SJCRH30 (cell line): ENCODE measurements around the gene EHMT1. TPM values are rescaled to one million over a fixed set of nuclear protein-coding genes. Genes with fewer than 3 reads are reported as not detected.
"Not testable (repeated sequence)": the region's sequence is repeated elsewhere in the genome, so short reads cannot be mapped to it uniquely, and the experiment has no call there.

Source experiments
- DNase-seq, 2 experiments: peaks; one replicate each; pipeline ENCODE4 v3.0.0-alpha.2; 2015 to 2020
- H3K27ac ChIP-seq: fragments of 250-450 bp; sonication (Bioruptor Pico); 2 replicates; pipeline ENCODE4 v1.5.1; 2020; ENCODE audit warnings: mild to moderate bottlenecking, moderate library complexity
- H3K27me3 ChIP-seq: fragments of 250-450 bp; sonication (Bioruptor Pico); 2 replicates; pipeline ENCODE4 v1.5.1; 2020; ENCODE audit warnings: mild to moderate bottlenecking, moderate library complexity
- H3K36me3 ChIP-seq: fragments of 250-450 bp; sonication (Bioruptor Pico); 2 replicates; pipeline ENCODE4 v1.5.1; 2020; ENCODE audit warnings: mild to moderate bottlenecking, moderate library complexity
- H3K4me1 ChIP-seq: fragments of 250-450 bp; sonication (Bioruptor Pico); 2 replicates; pipeline ENCODE4 v1.5.1; 2020; ENCODE audit warnings: mild to moderate bottlenecking, moderate library complexity
- H3K4me3 ChIP-seq: fragments of 250-450 bp; sonication (Bioruptor Pico); 2 replicates; pipeline ENCODE4 v1.5.1; 2020; ENCODE audit warnings: mild to moderate bottlenecking, moderate library complexity
- H3K9me3 ChIP-seq: fragments of 250-450 bp; sonication (Bioruptor Pico); replicated peaks from 2 replicates; pipeline ENCODE4 v1.5.1; 2020; ENCODE audit warnings: mild to moderate bottlenecking, moderate library complexity
- total RNA-seq: library from RNA; depleted of rRNA; stranded (reverse); fragments of >200 nt; shearing (Covaris generic); gene quantifications from 2 replicates; pipeline ENCODE4 v1.2.3, GENCODE V29; 2014

Gene EHMT1
- total RNA-seq, 1 experiment from 2014 or later, result 79.6 TPM

DNA sequence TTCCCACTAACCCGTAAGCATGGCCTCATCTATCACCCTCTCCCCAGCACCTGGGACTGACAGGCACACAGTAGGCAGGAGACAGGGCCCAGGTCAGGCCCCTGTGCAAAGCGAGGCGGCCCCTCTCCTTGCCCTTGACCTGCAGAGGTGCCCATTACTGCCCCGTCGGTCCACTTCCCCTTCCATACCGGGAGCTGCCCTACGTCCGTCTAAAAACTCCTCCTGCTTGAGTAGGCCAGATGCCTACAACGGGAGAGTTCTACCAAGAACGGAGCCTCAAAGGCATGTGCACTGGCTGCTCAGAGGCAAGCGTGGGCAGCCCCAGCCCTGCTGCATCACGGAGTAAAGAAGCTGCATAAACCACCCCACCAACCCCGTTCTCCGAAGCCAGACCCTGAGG, 35.5 kb upstream of the EHMT1 start:
- H3K36me3 ChIP-seq, result peaks cover 42% of the 10 kb centered on the region
- H3K27me3 ChIP-seq, result no peaks in the 10 kb centered on the region
- no peak for DNase-seq
- H3K4me1 ChIP-seq, result peaks cover 9% of the 10 kb centered on the region; the same call in 1 of the 2 replicates
- H3K27ac ChIP-seq, result no peak overlapping the region
- H3K4me3 ChIP-seq, result no peak overlapping the region
- no peaks in the 10 kb centered on the region for H3K9me3 ChIP-seq

- H3K4me3 ChIP-seq, result no peak overlapping the region
- peaks cover 9% of the 10 kb centered on the region; the same call in 1 of the 2 replicates for H3K4me1 ChIP-seq
- no peaks in the 10 kb centered on the region for H3K27me3 ChIP-seq
- H3K36me3 ChIP-seq, result peaks cover 45% of the 10 kb centered on the region
- H3K27ac ChIP-seq, result no peak overlapping the region
- no peaks in the 10 kb centered on the region for H3K9me3 ChIP-seq
- DNase-seq, result no peak
Observed at GRCh38 chr9:137583957-137584356, 34.8 kb upstream of the EHMT1 start.

DNA sequence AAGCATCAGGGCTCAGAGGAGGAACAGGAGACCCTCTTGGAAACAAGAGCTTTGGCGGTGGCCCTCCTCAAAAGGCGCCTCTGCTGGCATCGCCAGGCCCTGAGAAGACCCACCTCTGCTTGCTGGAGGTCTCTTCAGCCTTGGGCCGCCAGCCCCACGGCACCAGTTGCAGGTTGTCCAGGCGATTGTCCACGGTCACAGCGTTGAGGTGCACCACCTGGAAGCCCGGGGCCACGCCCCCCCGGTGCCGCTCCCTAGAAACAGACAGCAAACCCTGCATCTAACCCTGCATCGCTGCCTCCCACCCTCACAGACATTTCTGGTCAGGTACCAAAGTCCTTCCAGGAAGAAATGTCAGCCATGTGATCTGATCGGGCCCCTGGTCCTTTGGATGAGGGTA, 32.0 kb upstream of the EHMT1 start:
- no peaks in the 10 kb centered on the region for H3K4me1 ChIP-seq
- peaks cover 40% of the 10 kb centered on the region for H3K36me3 ChIP-seq
- H3K27ac ChIP-seq, result no peak overlapping the region
- H3K4me3 ChIP-seq, result no peak overlapping the region
- no peak for DNase-seq
- H3K9me3 ChIP-seq, result no peaks in the 10 kb centered on the region
- no peaks in the 10 kb centered on the region for H3K27me3 ChIP-seq

- no peaks in the 10 kb centered on the region for H3K9me3 ChIP-seq
- no peak overlapping the region for H3K27ac ChIP-seq
- H3K4me3 ChIP-seq, result no peak overlapping the region
- peaks cover 31% of the 10 kb centered on the region for H3K36me3 ChIP-seq
- DNase-seq, result no peak
- H3K4me1 ChIP-seq, result no peaks in the 10 kb centered on the region
- no peaks in the 10 kb centered on the region for H3K27me3 ChIP-seq
Observed at GRCh38 chr9:137588311-137588710, 30.5 kb upstream of the EHMT1 start.

- Histone ChIP-seq H3K36me3 (peaks cover 29% of the 10 kb centered on the region), H3K27ac (no peak overlapping the region), H3K4me1 (no peaks in the 10 kb centered on the region), H3K9me3 (no peaks in the 10 kb centered on the region), H3K4me3 (no peak overlapping the region; the same call in 1 of the 2 replicates), H3K27me3 (no peaks in the 10 kb centered on the region)
- no peak for DNase-seq
Observed at GRCh38 chr9:137588891-137589290, 29.9 kb upstream of the EHMT1 start.

DNA sequence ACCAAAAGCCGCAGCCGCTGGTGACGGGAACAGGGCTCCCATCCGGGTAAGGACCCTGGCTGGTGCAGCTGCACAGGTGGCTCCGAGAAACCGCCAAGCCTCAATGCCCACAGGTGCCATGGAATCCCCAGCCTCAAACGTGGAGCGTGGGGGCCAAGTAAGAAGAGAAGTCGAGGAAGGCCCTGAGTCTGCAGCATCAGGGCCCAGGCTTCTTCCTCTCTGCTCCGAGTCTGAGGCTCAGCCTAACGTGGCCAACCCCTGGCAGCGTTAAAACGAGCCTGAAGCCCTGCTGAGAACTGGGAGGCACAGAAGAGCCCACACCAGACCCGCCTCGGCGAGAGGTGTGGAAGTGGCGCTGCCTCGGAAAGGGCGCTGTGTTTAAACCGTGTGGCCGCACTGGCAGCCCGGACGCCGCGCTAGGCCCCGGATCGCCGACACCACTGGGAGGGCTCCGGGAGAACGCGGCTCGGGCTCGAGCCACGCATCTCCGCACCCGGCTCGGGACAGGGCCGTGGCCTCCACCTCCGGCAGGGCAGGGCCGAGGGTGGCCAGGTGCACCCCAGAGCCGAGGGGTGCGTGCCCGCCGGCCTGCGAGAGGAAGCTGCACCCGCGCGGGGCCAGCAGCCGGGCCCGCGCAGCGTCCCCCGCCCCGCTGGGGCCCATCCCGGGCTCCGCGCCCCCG, 29.2 kb upstream of the EHMT1 start:
- H3K27ac ChIP-seq, result no peak overlapping the region
- DNase-seq, result no peak

DNA sequence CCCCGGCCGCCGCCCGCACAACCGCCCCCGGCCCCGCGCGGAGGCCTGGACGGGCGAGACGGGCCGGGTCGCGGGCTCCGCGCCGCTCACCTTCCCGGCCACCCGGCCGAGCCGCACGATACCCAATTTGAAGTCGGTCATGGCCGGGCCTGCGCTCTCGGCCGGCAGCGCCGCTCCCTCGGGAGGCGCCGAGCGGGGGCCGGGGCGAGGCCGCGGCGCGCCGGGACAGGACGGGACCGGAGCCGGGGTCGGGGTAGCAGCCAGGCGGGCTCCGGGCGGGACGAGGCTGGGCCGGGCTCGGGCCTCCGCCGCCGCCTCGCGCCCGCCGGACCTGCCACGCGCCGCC, 28.7 kb upstream of the EHMT1 start:
- DNase-seq, result no peak
- Histone ChIP-seq H3K36me3 (peaks cover 27% of the 10 kb centered on the region), H3K27ac (no peak overlapping the region), H3K4me3 (peak overlapping the region; percentile 89), H3K27me3 (no peaks in the 10 kb centered on the region), H3K9me3 (no peaks in the 10 kb centered on the region), H3K4me1 (no peaks in the 10 kb centered on the region)

More for the DNA sequence above, 29.2 kb upstream of the EHMT1 start:
- Histone ChIP-seq H3K36me3 (peaks cover 29% of the 10 kb centered on the region), H3K4me1 (no peaks in the 10 kb centered on the region), H3K4me3 (peak overlapping the region; percentile 89), H3K27me3 (no peaks in the 10 kb centered on the region), H3K9me3 (no peaks in the 10 kb centered on the region)

- Histone ChIP-seq H3K4me1 (no peaks in the 10 kb centered on the region), H3K27me3 (no peaks in the 10 kb centered on the region), H3K27ac (peak within 1 kb of the TSS; percentile 36), H3K36me3 (peaks cover 24% of the 10 kb centered on the region), H3K4me3 (peak within 1 kb of the TSS; percentile 89), H3K9me3 (no peaks in the 10 kb centered on the region)
- DNase-seq, result peak; percentile 85 to 94
Observed at GRCh38 chr9:137590469-137591383, 28.1 kb upstream of the EHMT1 start, which contains the start of gene ZMYND19. ZMYND19 (minus strand) TSS chr9:137590512; CDS start chr9:137590263, 249 bp downstream.

DNA sequence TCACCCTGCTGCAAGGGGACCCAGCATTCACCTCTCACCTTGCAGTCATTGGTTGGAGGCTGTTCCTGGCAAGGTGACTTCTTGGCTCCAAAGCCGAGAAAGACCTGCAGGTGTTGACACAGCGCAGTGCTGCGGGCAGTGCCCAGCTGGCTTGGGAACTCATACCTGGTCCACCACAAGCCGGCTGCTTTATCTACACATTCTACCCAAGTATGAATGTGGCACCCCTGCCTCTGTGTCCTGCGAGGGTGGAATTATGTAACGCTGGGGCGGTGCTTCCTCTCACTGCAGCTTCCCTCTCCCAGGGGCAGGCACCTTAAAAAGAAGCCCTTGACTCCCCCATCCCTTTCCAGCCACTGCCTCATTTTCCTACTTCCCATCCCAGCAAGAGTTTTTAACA, 26.0 kb upstream of the EHMT1 start:
- no peaks in the 10 kb centered on the region for H3K9me3 ChIP-seq
- peaks cover 9% of the 10 kb centered on the region for H3K36me3 ChIP-seq
- no peaks in the 10 kb centered on the region for H3K4me1 ChIP-seq
- no peak overlapping the region for H3K27ac ChIP-seq
- DNase-seq, result no peak
- H3K27me3 ChIP-seq, result no peaks in the 10 kb centered on the region
- no peak overlapping the region for H3K4me3 ChIP-seq

- Histone ChIP-seq H3K9me3 (no peaks in the 10 kb centered on the region), H3K36me3 (peaks cover 5% of the 10 kb centered on the region; the same call in 1 of the 2 replicates), H3K27ac (no peak overlapping the region), H3K4me3 (no peak overlapping the region), H3K4me1 (no peaks in the 10 kb centered on the region), H3K27me3 (no peaks in the 10 kb centered on the region)
- no peak for DNase-seq
Observed at GRCh38 chr9:137593176-137593575, 25.6 kb upstream of the EHMT1 start.

DNA sequence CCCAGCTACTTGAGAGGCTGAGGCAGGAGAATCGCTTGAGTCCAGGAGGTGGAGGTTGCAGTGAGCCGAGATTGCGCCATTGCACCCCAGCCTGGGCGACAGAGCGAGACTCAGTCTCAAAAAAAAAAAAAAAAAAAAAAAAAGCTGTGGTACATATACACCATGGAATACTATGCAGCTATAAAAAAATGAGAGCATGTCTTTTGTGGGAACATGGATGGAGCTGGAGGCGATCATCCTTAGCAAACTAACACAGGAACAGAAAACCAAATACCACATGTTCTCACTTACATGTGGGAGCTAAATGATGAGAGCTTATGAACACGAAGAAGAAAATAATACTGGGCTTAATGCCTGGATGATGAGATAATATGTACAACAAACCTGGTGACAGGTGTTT, 22.2 kb upstream of the EHMT1 start:
- not testable (repeated sequence) for H3K36me3 ChIP-seq, H3K27ac ChIP-seq, H3K4me3 ChIP-seq, H3K4me1 ChIP-seq, H3K27me3 ChIP-seq, H3K9me3 ChIP-seq, DNase-seq

DNA sequence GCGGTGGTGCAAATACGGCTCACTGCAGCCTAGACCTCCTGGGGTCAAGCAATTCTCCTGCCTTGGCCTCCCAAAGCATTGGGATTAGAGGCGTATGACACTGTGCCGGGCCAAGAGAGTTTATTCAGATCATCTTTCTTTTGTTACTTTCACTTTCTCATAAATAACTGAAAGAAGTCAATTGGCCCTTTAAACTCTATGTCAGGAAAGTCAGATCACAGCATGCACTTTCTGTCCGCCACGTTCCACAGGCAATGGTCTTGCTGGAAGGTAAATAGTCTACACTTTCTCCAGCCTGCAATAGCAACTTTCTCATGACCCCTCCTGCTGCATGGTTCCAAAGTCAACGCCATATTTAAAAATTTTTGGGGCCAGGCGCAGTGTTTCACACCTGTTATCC, 19.9 kb upstream of the EHMT1 start:
- Histone ChIP-seq H3K36me3 (no peaks in the 10 kb centered on the region), H3K27ac (no peak overlapping the region), H3K4me1 (no peaks in the 10 kb centered on the region), H3K4me3 (no peak overlapping the region), H3K9me3 (no peaks in the 10 kb centered on the region), H3K27me3 (peaks cover 2% of the 10 kb centered on the region; the same call in 1 of the 2 replicates)
- DNase-seq, result no peak

GRCh38 chr9:137602661-137603060, 16.1 kb upstream of the EHMT1 start:
- DNase-seq, result no peak
- Histone ChIP-seq H3K4me3 (no peak overlapping the region), H3K9me3 (no peaks in the 10 kb centered on the region), H3K27ac (no peak overlapping the region), H3K27me3 (peaks cover 21% of the 10 kb centered on the region), H3K36me3 (no peaks in the 10 kb centered on the region), H3K4me1 (no peaks in the 10 kb centered on the region)

- Histone ChIP-seq H3K4me3 (no peak overlapping the region), H3K27me3 (peaks cover 26% of the 10 kb centered on the region), H3K27ac (no peak overlapping the region), H3K4me1 (no peaks in the 10 kb centered on the region), H3K36me3 (no peaks in the 10 kb centered on the region), H3K9me3 (no peaks in the 10 kb centered on the region)
- DNase-seq, result no peak
Observed at GRCh38 chr9:137603879-137604278, 14.9 kb upstream of the EHMT1 start.

DNA sequence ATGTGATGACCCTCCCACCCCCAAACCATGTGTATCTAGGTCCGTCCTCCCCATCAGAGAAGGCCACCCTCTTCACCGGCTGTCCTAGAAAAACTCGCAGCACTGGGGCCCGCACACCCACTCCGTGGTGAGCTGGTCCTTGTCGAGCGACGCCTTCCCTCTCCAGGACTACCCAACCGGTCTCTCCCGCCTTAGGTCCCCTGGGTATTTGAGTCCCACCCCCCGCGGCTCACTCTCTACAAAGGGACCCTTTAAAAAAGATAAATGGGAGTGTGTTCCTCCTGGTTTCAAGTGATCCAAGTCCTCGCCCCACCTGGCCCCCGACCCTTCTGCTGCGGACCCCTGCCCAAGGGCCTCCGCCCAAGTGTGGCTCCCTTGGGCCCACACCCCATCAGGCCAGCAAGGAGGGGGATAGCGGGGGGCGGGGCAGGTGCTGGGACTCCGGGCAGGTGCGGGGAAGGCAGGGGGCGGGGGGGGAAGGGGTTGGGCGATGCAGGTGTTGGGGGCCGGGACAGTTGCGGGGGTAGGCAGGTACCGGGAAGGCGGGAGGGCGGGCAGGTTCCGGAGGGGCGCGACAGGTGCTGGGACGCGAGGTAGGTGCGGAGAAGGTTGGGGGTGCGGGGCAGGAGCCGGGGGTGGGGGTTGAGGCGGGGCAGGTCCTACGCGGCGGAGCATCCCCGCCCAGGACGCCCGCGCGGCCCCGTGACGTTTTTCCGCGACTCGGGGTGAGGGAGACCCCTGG, 14.3 kb upstream of the EHMT1 start:
- Histone ChIP-seq H3K4me3 (peak overlapping the region; percentile 43), H3K9me3 (no peaks in the 10 kb centered on the region), H3K36me3 (no peaks in the 10 kb centered on the region), H3K27me3 (peaks cover 28% of the 10 kb centered on the region), H3K27ac (no peak overlapping the region), H3K4me1 (no peaks in the 10 kb centered on the region)
- DNase-seq, result no peak
